ENCODE measurements around the gene SNPH.

SNPH gene

GRCh38 chr20:1255675-1256074 lies 10.4 kb upstream of the SNPH start:
- CTCF ChIA-PET: interaction anchor here (0.8 kb wide), 1 partner anchor 644 kb away, joined by 3 read pairs; no protein-coding TSS in a partner anchor
- Histone ChIP-seq H3K27ac (ENCODE audit: extremely low read depth, low read depth, low read length) (no peak overlapping the region), H3K4me3 (ENCODE audit: low read depth, low read length) (no peak overlapping the region), H3K9me3 (ENCODE audit: control insufficient read depth, insufficient read depth, low read depth, low read length) (no peaks in the 10 kb centered on the region; the same call in 1 of the 2 replicates), H3K4me1 (ENCODE audit: control insufficient read depth, insufficient read depth, low read length) (peaks cover 4% of the 10 kb centered on the region), H3K36me3 (ENCODE audit: control insufficient read depth in 2 of 2, insufficient read depth in 1 of 2, low read length in 2 of 2) (no peaks in the 10 kb centered on the region)
- POLR2A ChIA-PET: no interaction called here
- no peak for TF ChIP-seq ZNF24 (tag by site-specific recombination; IDR thresholded peaks at IDR 0.05)
- no peak for TF ChIP-seq KLF8 (tag by site-specific recombination; IDR thresholded peaks at IDR 0.05)
- TF ChIP-seq ZNF548 (tag by site-specific recombination; IDR thresholded peaks at IDR 0.05): no peak
- no peak for TF ChIP-seq MYNN (tag by site-specific recombination; IDR thresholded peaks at IDR 0.05; ENCODE audit: borderline replicate concordance)
- no peak for TF ChIP-seq ZSCAN5A (tag by site-specific recombination; IDR thresholded peaks at IDR 0.05)
- TF ChIP-seq ZNF23 (tag by site-specific recombination; IDR thresholded peaks at IDR 0.05; ENCODE audit: borderline replicate concordance): no peak
- TF ChIP-seq PRDM2 (tag by site-specific recombination; IDR thresholded peaks at IDR 0.05; ENCODE audit: borderline replicate concordance): no peak
- TF ChIP-seq INSM2 (tag by site-specific recombination; IDR thresholded peaks at IDR 0.05): no peak
- no peak for TF ChIP-seq ZSCAN16 (tag by site-specific recombination; IDR thresholded peaks at IDR 0.05)
- TF ChIP-seq PRDM1 (tag by site-specific recombination; IDR thresholded peaks at IDR 0.05): no peak

- CTCF ChIA-PET: interaction anchor here (0.6 to 1.1 kb wide), 2 partner anchors 68 to 240 kb away, joined by 3 to 4 read pairs; no protein-coding TSS in a partner anchor
- no peak overlapping the region for H3K4me3 ChIP-seq (ENCODE audit: low read depth, low read length)
- no peaks in the 10 kb centered on the region for H3K9me3 ChIP-seq (ENCODE audit: control insufficient read depth, insufficient read depth, low read depth, low read length)
- H3K4me1 ChIP-seq (ENCODE audit: control insufficient read depth, insufficient read depth, low read length): peaks cover 7% of the 10 kb centered on the region
- H3K27ac ChIP-seq (ENCODE audit: extremely low read depth, low read depth, low read length): no peak overlapping the region
- POLR2A ChIA-PET: interaction anchor here (1.2 kb wide), 1 partner anchor 38 kb away, joined by 3 read pairs; the partner anchor contains the start of gene RAD21L1
- H3K36me3 ChIP-seq (ENCODE audit: control insufficient read depth in 2 of 2, insufficient read depth in 1 of 2, low read length in 2 of 2): peaks cover 0 to 2% of the 10 kb centered on the region in 2 experiments; a peak in 1 of 3 replicates
- TF ChIP-seq ZNF530 (tag by site-specific recombination; IDR thresholded peaks at IDR 0.05; ENCODE audit: low read depth) (no peak), KLF10 (tag by site-specific recombination; IDR thresholded peaks at IDR 0.05) (no peak), ZNF544 (tag by site-specific recombination; IDR thresholded peaks at IDR 0.05) (no peak), HOXA7 (CRISPR knock-in tag; IDR thresholded peaks at IDR 0.05; ENCODE audit: borderline replicate concordance) (no peak), ZSCAN30 (tag by site-specific recombination; IDR thresholded peaks at IDR 0.05) (no peak), HOXD13 (CRISPR knock-in tag; IDR thresholded peaks at IDR 0.05; ENCODE audit: borderline replicate concordance) (no peak), IKZF3 (tag by site-specific recombination; IDR thresholded peaks at IDR 0.05) (no peak), ZNF654 (tag by site-specific recombination; IDR thresholded peaks at IDR 0.05; ENCODE audit: low read depth) (no peak), ZFP41 (tag by site-specific recombination; IDR thresholded peaks at IDR 0.05; ENCODE audit: borderline replicate concordance) (no peak), PBX3 (CRISPR knock-in tag; IDR thresholded peaks at IDR 0.05) (no peak), ZFHX2 (tag by site-specific recombination; conservative IDR thresholded peaks at IDR 0.05) (no peak), ZNF138 (tag by site-specific recombination; IDR thresholded peaks at IDR 0.05; ENCODE audit: borderline replicate concordance) (no peak), ZNF184 (tag by site-specific recombination; IDR thresholded peaks at IDR 0.05) (no peak), ZNF19 (tag by site-specific recombination; IDR thresholded peaks at IDR 0.05; ENCODE audit: low read depth) (no peak)
Measured at GRCh38 chr20:1263853-1264252, 2.2 kb upstream of the SNPH start.
